HEK293 (cell line): ENCODE measurements around the gene BIRC3.

Experiments used
- CTCF ChIA-PET: fragments of 350-600 bp; formaldehyde crosslinking; extraction: SDS; loops from one replicate; lab custom pipeline; 2021; ENCODE audit warnings: antibody characterized with exemption; lab: Yijun Ruan, JAX
- POLR2A ChIA-PET: fragments of 300-600 bp; formaldehyde crosslinking; extraction: SDS; loops from one replicate; lab custom pipeline; 2020; ENCODE audit warnings: antibody characterized with exemption, inconsistent platforms; lab: Yijun Ruan, JAX
- H3K27ac ChIP-seq: fragments of 200-500 bp; sonication (Bioruptor generic); 2 replicates; pipeline ENCODE4 v1.5.1; 2014; ENCODE audit warnings: low read depth, low read length, control low read depth, inconsistent platforms; ENCODE audit errors: extremely low read depth
- H3K36me3 ChIP-seq, 2 experiments: fragments of 200-500 bp in 1 of 2; sonication (Bioruptor generic) in 1 of 2; 1 replicate in 1 of 2; 2 replicates in 1 of 2; pipeline ENCODE4 v1.5.1; 2014 to 2017; ENCODE audit warnings: inconsistent platforms in 2 of 2, low read length in 2 of 2; ENCODE audit not compliant: control insufficient read depth in 2 of 2, insufficient read depth in 1 of 2
- H3K4me1 ChIP-seq: fragments of 200-500 bp; sonication (Bioruptor generic); 2 replicates; pipeline ENCODE4 v1.5.1; 2014; ENCODE audit warnings: mild to moderate bottlenecking, low read length, inconsistent platforms; ENCODE audit not compliant: control insufficient read depth, insufficient read depth
- H3K4me3 ChIP-seq: 2 replicates; pipeline ENCODE4 v1.5.1; 2011; ENCODE audit warnings: low read depth, mild to moderate bottlenecking, control low read depth, low read length, moderate library complexity
- H3K9me3 ChIP-seq: fragments of 200-500 bp; sonication (Bioruptor generic); 2 replicates; pipeline ENCODE4 v1.5.1; 2014; ENCODE audit warnings: low read depth, low read length, inconsistent platforms; ENCODE audit not compliant: control insufficient read depth, insufficient read depth
- KLF1 ChIP-seq: fragments of 450-650 bp; formaldehyde crosslinking; IDR thresholded peaks from 2 replicates; pipeline ENCODE4 v1.5.1; 2016; ENCODE audit warnings: missing biosample characterization, missing genetic modification characterization
- MEIS1 ChIP-seq: sonication (generic); formaldehyde crosslinking; IDR thresholded peaks from 2 replicates; pipeline ENCODE4 v1.8.1; 2022; ENCODE audit warnings: missing genetic modification reagents, mild to moderate bottlenecking, borderline replicate concordance
- ZBTB1 ChIP-seq: fragments of 450-650 bp; formaldehyde crosslinking; IDR thresholded peaks from 2 replicates; pipeline ENCODE4 v1.5.1; 2016; ENCODE audit warnings: missing biosample characterization, missing genetic modification characterization
- ZBTB17 ChIP-seq: fragments of 450-650 bp; formaldehyde crosslinking; IDR thresholded peaks from 2 replicates; pipeline ENCODE4 v1.5.1; 2016; ENCODE audit warnings: missing biosample characterization, missing genetic modification characterization
- ZBTB21 ChIP-seq: fragments of 450-650 bp; formaldehyde crosslinking; IDR thresholded peaks from 2 replicates; pipeline ENCODE4 v1.5.1; 2017; ENCODE audit warnings: missing biosample characterization, missing genetic modification characterization
- ZNF133 ChIP-seq: fragments of 450-650 bp; formaldehyde crosslinking; IDR thresholded peaks from 2 replicates; pipeline ENCODE4 v1.5.1; 2016; ENCODE audit warnings: missing biosample characterization, missing genetic modification characterization
- ZNF335 ChIP-seq: fragments of 450-650 bp; formaldehyde crosslinking; conservative IDR thresholded peaks from 2 replicates; pipeline ENCODE4 v1.5.1; 2016; ENCODE audit warnings: missing biosample characterization, missing genetic modification characterization
- ZNF37A ChIP-seq: fragments of 450-650 bp; IDR thresholded peaks from 2 replicates; pipeline ENCODE4 v1.5.1; 2018; ENCODE audit warnings: missing biosample characterization, missing genetic modification characterization
- ZNF404 ChIP-seq: fragments of 450-650 bp; formaldehyde crosslinking; IDR thresholded peaks from 2 replicates; pipeline ENCODE4 v1.5.1; 2017; ENCODE audit warnings: missing biosample characterization, missing genetic modification characterization
- ZNF501 ChIP-seq: fragments of 450-650 bp; formaldehyde crosslinking; IDR thresholded peaks from 2 replicates; pipeline ENCODE4 v1.5.1; 2016; ENCODE audit warnings: missing biosample characterization, missing genetic modification characterization
- ZNF670 ChIP-seq: fragments of 450-650 bp; formaldehyde crosslinking; IDR thresholded peaks from 2 replicates; pipeline ENCODE4 v1.5.1; 2016; ENCODE audit warnings: missing biosample characterization, missing genetic modification characterization, low read depth
- ZNF785 ChIP-seq: fragments of 450-650 bp; formaldehyde crosslinking; IDR thresholded peaks from 2 replicates; pipeline ENCODE4 v1.5.1; 2016; ENCODE audit warnings: missing biosample characterization, missing genetic modification characterization
- TF ChIP-seq, protein P1 (sequence below): fragments of 450-650 bp; formaldehyde crosslinking; IDR thresholded peaks from 2 replicates; pipeline ENCODE4 v1.5.1; 2017; ENCODE audit warnings: missing biosample characterization, missing genetic modification characterization
- TF ChIP-seq, protein P2 (sequence below): fragments of 450-650 bp; formaldehyde crosslinking; IDR thresholded peaks from 2 replicates; pipeline ENCODE4 v1.5.1; 2016; ENCODE audit warnings: missing biosample characterization, missing genetic modification characterization

BIRC3 gene

DNA sequence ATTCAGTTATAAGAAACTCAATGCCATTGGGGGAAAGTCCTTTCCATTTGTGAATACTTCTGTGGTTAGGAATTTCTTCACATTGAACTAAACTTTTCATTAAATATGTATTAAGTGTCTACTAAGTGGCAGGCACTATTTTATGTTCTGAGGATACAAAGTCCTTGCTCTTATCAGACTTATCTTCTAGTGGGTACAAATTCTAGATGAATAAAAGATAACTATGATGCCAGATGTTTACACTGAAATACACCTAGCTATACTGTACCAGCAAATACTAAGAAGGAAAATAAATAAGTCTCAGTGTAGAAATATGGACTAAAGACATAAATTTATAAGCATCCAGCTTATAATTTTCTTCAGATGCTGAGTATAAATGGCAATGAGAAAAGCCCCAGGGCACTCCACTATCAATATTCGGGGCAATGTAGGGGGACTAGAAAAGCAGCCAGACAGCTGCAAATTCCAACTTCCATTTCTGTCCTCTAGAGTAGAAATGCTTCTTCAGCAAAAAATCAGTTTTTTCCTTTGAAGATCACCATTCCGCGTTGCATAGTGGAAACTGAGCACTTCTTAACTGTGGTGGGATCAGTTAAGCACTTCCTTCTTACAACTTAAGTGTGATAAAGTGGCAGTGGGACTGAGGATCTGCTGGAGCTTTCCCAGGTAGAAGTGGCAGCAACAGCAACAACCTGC, 11.8 kb upstream of the BIRC3 start (continued):
- TF ChIP-seq ZNF37A (tag by site-specific recombination) = no peak
- no peak for TF ChIP-seq MEIS1 (CRISPR knock-in tag)
- TF ChIP-seq ZBTB1 = no peak

- H3K4me3 ChIP-seq = no peak overlapping the region
- H3K36me3 ChIP-seq = no peaks in the 10 kb centered on the region
- POLR2A ChIA-PET = interaction anchor here (0.7 kb wide), 1 partner anchor 84 kb away, joined by 5 read pairs; no protein-coding TSS in a partner anchor
- no peak overlapping the region for H3K27ac ChIP-seq
- H3K4me1 ChIP-seq = 0 out of 2 replicates have a peak, but pooled peaks cover 3% of the 10 kb centered on the region
- no peaks in the 10 kb centered on the region for H3K9me3 ChIP-seq
- TF ChIP-seq ZBTB17 = 0 out of 2 replicates have a peak, but pooled peaks have one; percentile 30
- TF ChIP-seq, protein P1, sequence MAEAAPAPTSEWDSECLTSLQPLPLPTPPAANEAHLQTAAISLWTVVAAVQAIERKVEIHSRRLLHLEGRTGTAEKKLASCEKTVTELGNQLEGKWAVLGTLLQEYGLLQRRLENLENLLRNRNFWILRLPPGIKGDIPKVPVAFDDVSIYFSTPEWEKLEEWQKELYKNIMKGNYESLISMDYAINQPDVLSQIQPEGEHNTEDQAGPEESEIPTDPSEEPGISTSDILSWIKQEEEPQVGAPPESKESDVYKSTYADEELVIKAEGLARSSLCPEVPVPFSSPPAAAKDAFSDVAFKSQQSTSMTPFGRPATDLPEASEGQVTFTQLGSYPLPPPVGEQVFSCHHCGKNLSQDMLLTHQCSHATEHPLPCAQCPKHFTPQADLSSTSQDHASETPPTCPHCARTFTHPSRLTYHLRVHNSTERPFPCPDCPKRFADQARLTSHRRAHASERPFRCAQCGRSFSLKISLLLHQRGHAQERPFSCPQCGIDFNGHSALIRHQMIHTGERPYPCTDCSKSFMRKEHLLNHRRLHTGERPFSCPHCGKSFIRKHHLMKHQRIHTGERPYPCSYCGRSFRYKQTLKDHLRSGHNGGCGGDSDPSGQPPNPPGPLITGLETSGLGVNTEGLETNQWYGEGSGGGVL (tag by site-specific recombination) = peak; percentile 56
- no peak for TF ChIP-seq ZNF133
- TF ChIP-seq ZNF335 (tag by site-specific recombination) = no peak
- TF ChIP-seq KLF1 (tag by site-specific recombination) = peak; percentile 52
- no peak for TF ChIP-seq ZNF501 (tag by site-specific recombination)
- TF ChIP-seq ZNF785 (tag by site-specific recombination) = no peak
- CTCF ChIA-PET = interaction anchor here (0.6 to 3.6 kb wide), 9 partner anchors 8 to 318 kb away, joined by 3 to 20 read pairs (median 5); no protein-coding TSS in a partner anchor
These were observed 11.2 kb upstream of the BIRC3 start for GRCh38 chr11:102306048-102306597.

GRCh38 chr11:102306817-102307726, 10.2 kb upstream of the BIRC3 start:
- no peaks in the 10 kb centered on the region for H3K9me3 ChIP-seq
- TF ChIP-seq ZBTB21 (tag by site-specific recombination) = no peak
- TF ChIP-seq ZNF670 (tag by site-specific recombination) = no peak
- TF ChIP-seq ZNF404 (tag by site-specific recombination) = no peak
- TF ChIP-seq, protein P2, sequence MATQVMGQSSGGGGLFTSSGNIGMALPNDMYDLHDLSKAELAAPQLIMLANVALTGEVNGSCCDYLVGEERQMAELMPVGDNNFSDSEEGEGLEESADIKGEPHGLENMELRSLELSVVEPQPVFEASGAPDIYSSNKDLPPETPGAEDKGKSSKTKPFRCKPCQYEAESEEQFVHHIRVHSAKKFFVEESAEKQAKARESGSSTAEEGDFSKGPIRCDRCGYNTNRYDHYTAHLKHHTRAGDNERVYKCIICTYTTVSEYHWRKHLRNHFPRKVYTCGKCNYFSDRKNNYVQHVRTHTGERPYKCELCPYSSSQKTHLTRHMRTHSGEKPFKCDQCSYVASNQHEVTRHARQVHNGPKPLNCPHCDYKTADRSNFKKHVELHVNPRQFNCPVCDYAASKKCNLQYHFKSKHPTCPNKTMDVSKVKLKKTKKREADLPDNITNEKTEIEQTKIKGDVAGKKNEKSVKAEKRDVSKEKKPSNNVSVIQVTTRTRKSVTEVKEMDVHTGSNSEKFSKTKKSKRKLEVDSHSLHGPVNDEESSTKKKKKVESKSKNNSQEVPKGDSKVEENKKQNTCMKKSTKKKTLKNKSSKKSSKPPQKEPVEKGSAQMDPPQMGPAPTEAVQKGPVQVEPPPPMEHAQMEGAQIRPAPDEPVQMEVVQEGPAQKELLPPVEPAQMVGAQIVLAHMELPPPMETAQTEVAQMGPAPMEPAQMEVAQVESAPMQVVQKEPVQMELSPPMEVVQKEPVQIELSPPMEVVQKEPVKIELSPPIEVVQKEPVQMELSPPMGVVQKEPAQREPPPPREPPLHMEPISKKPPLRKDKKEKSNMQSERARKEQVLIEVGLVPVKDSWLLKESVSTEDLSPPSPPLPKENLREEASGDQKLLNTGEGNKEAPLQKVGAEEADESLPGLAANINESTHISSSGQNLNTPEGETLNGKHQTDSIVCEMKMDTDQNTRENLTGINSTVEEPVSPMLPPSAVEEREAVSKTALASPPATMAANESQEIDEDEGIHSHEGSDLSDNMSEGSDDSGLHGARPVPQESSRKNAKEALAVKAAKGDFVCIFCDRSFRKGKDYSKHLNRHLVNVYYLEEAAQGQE = peak; percentile 60; the same call in 1 of the 2 replicates
- no peak overlapping the region for H3K27ac ChIP-seq
- no peaks in the 10 kb centered on the region for H3K36me3 ChIP-seq
- POLR2A ChIA-PET = no interaction called here
- H3K4me3 ChIP-seq = no peak overlapping the region
- CTCF ChIA-PET = interaction anchor here (0.6 to 3.6 kb wide), 10 partner anchors 7 to 1584 kb away, joined by 3 to 20 read pairs (median 4); no protein-coding TSS in a partner anchor
- H3K4me1 ChIP-seq = 0 out of 2 replicates have a peak, but pooled peaks cover 3% of the 10 kb centered on the region
